NCI-H2227 (cell line): ENCODE results near the gene DTX2.
"Not testable (repeated sequence)": the region's sequence is repeated elsewhere in the genome, so short reads cannot be mapped to it uniquely, and the experiment has no call there.

Experiments
- DNase-seq: peaks from one replicate; lab custom pipeline; 2025; ENCODE audit not compliant: unreplicated experiment; lab: John Stamatoyannopoulos, UW

The DTX2 gene

DNA sequence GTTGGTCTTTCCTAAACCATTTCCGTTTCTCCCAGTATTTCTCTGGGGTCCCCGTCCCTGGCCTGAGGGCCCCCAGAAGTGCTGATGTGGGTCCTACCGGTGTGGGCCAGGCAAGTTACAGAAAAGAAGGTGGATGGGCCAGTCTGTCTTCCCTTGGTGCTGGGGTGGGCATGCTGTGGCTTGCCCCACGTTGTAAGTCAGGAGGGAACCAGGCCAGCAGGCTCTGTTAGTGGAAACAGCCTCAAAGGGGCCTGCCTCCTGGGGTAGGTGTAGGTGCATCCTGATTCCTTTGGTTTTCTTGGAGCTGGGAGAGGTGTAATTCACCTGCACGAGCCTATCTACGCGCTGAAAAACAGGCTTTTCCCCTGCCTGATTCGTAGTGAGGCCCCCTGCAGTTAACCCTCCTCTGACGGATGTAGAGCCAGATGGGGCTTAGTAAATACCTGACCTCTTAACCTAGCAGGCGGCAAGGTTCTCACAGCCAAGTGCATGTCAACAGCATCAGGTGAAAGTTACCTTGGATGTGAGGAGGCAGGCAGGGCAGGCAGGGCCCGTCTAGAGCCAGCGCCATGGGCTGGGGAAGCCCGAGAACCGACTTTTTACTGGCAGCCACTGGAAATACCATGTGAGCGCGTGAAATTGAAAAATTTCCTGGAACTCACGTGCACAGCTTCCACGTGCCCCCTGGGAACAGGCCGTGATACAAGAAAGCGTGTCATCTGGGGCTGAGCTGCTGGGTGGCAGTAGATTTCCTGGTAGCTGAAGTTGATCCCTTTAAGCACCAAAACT is 24.5 kb downstream of the DTX2 start:
- DNase-seq = not testable (repeated sequence)

DNA sequence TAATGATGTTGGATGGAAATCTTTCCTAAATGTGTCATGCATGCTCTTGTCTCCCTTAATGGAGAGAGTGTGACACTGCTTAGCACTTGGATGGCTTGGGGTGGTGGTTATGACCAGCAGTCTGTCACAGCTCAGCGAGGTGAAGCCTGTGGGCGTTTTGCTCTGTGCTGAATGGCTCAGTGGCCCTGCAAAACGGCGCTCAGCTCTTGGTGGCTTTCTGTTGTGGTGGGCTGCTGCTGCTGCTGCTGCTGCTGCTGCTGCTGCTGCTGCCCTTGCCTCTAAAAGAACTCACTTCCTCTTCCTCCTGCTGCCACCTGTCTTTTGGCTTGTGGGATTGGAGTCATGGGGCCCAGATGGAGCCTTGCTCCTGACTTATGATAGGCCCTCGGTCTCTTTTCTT is 25.1 kb downstream of the DTX2 start:
- not testable (repeated sequence) for DNase-seq

GRCh38 chr7:76487969-76488368 is 26.5 kb downstream of the DTX2 start:
- DNase-seq = not testable (repeated sequence)

- not testable (repeated sequence) for DNase-seq
Observed at GRCh38 chr7:76492139-76492538, 30.6 kb downstream of the DTX2 start.

- DNase-seq = not testable (repeated sequence)
Observed at GRCh38 chr7:76495717-76496116, 34.2 kb downstream of the DTX2 start.

GRCh38 chr7:76497918-76498582 is 36.5 kb downstream of the DTX2 start:
- DNase-seq = not testable (repeated sequence)

GRCh38 chr7:76498583-76499200 is 37.2 kb downstream of the DTX2 start:
- not testable (repeated sequence) for DNase-seq

- not testable (repeated sequence) for DNase-seq
Observed at GRCh38 chr7:76499201-76499923, 37.9 kb downstream of the DTX2 start.

GRCh38 chr7:76499924-76500241 is 38.4 kb downstream of the DTX2 start:
- DNase-seq = not testable (repeated sequence)

DNA sequence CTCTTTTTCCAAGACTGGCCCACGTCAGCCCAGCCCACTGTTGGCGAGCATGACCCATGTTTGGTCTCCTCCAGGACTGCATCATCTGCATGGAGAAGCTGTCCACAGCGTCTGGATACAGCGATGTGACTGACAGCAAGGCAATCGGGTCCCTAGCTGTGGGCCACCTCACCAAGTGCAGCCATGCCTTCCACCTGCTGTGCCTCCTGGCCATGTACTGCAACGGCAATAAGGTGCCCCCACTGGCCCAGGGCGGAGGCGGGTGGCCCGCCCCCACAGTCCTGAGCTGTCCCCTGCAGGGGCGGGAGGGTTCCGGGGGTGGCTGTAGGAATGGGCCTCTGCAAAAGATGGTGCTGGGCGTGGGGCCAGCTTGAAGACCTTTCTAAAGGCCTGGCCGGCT is 40.7 kb downstream of the DTX2 start:
- not testable (repeated sequence) for DNase-seq

GRCh38 chr7:76502836-76503235 is 41.3 kb downstream of the DTX2 start:
- DNase-seq = not testable (repeated sequence)

GRCh38 chr7:76503244-76503643 is 41.7 kb downstream of the DTX2 start:
- not testable (repeated sequence) for DNase-seq

- not testable (repeated sequence) for DNase-seq
Observed at GRCh38 chr7:76504351-76505167, 43.0 kb downstream of the DTX2 start.

- DNase-seq = no peak
Observed at GRCh38 chr7:76505168-76506080, 43.9 kb downstream of the DTX2 start.

- DNase-seq = no peak
Observed at GRCh38 chr7:76506081-76506440, 44.6 kb downstream of the DTX2 start.

DNA sequence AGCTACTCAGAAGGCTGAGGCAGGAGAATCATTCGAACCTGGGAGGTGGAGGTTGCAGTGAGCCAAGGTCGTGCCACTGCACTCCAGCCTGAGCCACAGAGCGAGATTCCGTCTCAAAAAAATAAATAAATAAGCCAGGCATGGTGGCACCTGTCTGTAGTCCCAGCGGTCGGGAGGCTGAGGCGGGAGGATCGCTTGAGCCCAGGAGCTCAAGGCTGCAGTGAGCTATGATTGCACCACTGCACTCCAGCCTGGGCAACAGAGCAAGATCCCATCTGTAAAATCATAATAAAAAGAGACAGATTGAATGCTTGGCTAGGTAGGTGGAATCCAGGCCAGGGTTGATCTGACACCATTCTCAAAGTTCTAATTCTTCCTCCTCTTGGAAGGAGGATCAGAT is 45.1 kb downstream of the DTX2 start:
- not testable (repeated sequence) for DNase-seq

DNA sequence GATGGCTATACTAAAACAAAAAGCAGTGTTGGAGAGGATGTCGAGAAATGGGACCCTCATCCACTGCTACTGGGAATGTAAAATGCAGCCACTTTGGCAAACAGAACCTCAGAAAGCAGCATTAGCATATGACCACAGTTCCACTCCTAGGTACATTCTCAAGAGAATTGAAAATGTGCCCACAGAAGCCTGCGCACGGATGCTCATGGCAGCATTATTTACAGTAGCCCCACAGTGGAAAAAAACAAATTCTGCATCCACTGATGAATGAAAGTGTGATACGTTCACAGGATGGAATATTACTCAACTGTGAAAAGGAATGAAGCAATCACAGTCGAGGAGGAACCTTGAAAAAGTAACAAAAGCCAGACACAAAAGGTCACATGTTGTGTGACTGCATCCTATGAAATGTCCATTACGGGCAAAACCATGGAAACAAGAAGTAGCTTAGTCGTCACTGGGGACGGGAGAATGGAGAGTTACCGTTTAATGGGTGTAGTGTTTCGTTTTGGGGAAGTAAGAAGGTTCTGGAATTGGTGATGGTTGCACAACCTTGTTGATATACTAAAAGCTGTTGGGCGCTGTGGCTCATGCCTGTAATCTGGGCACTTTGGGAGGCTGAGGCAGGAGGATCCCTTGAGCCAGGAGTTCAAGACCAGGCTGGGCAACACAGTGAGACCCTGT is 46.4 kb downstream of the DTX2 start:
- no peak for DNase-seq

GRCh38 chr7:76509931-76510877 is 48.7 kb downstream of the DTX2 start, which contains the start of gene UPK3B:
Gene UPK3B (plus strand): TSS chr7:76510552. CDS start chr7:76510653, 101 bp downstream.
- no peak for DNase-seq
